NCI-H128 (cell line): ENCODE measurements around the gene SFXN2.
A peak's percentile ranks its signal among the peaks of the same experiment; 100 is the strongest.
"Not testable (repeated sequence)": the region's sequence is repeated elsewhere in the genome, so short reads cannot be mapped to it uniquely, and the experiment has no call there.

Source experiments
- DNase-seq: peaks from one replicate; lab custom pipeline; 2025; ENCODE audit not compliant: unreplicated experiment; lab: John Stamatoyannopoulos, UW

The SFXN2 gene

DNA sequence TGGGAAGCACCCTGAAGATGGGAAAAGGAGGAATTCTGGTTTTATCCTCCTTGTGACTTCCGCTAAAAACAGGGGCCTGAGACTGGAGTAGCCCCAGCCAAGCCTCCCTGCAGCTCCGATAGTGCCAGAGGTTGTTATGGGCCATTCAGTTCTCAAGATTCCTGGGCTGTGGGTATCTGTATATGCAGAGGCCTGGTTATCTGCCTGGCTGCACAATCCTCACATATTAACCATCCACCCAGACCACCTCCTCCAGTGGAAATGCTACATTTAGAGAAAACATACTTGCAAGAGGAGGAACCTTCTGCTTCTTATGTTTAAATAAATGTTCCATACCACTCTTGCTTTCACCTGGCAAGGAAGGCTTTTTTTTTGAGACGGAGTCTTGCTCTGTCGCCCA, 34.8 kb upstream of the SFXN2 start:
- DNase-seq = no peak

- DNase-seq = no peak
Measured at GRCh38 chr10:102681696-102682095, 32.7 kb upstream of the SFXN2 start.

GRCh38 chr10:102682416-102682815, 32.0 kb upstream of the SFXN2 start:
- no peak for DNase-seq

DNA sequence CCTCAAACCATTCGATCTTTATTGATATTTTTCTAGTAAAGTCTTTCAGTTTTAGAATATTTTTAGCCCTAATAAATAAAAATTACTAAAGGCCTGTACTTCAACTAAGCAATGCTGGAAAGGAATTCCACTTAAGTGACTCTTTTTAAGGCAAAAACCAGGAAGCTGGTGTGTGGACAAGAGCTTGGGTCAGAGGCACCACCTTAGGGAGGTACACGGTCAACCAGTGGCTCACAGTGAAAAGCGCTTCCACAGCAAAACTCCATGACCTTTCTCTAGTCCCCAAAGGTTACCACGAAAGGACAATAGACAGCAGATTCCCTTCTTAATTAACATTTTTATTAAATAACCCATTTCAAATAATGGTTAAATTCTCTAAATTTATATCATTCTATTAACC, 31.5 kb upstream of the SFXN2 start:
- DNase-seq = no peak

DNA sequence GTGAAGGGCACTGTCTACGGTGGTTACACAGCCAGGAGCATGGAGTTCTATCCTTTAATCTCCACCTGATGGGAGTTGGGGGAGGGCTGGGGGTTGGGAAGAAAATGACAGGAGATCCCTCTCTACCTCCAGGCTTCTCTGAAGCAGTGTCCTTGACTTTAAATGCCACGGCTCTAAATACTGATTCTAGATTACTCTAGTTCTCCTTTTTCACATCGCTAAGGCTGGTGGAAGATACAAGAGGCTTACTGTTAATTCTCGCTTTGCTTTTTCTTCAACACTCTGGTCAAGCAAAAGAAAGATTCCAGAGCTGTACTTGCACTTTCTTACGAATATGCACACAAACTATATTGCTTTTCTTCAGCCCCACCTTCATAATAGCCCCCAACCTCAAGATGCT, 30.7 kb upstream of the SFXN2 start:
- no peak for DNase-seq

GRCh38 chr10:102691285-102692066, 23.0 kb upstream of the SFXN2 start:
- no peak for DNase-seq

DNA sequence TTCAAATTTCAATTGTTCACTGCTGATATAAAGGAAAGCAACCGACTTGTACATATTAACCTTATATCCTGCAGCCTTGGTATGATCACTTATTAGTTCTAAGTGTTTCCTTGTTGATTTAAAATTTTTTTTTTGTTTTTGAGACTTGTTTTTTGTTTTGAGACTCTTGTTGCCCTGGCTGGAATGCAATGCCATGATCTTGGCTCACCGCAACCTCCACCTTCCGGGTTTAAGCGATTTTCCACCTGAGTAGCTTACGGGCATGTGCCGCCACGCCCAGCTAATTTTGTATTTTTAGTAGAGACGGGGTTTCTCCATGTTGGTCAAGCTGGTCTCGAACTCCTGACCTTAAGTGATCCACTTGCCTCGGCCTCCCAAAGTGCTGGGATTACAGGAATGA, 19.0 kb upstream of the SFXN2 start:
- DNase-seq = not testable (repeated sequence)

DNA sequence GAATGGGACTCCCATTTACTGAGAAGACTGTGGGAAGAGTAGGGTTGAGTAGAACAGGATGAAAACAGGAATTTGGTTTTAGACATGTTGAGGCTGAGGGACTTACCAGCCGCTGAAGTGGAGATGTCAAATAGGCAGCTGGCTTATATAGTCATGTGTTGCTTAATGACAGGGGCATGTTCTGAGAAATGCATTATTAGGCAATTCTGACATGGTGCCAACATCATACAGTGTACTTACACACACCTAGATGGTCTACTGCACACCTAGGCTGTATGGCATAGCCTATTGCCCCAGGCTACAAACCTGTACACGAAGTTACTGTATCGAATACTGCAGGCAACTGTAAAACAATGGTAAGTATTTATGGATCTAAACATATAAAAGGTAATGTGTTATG, 17.7 kb upstream of the SFXN2 start:
- no peak for DNase-seq

GRCh38 chr10:102698894-102699293, 15.5 kb upstream of the SFXN2 start:
- DNase-seq = no peak

DNA sequence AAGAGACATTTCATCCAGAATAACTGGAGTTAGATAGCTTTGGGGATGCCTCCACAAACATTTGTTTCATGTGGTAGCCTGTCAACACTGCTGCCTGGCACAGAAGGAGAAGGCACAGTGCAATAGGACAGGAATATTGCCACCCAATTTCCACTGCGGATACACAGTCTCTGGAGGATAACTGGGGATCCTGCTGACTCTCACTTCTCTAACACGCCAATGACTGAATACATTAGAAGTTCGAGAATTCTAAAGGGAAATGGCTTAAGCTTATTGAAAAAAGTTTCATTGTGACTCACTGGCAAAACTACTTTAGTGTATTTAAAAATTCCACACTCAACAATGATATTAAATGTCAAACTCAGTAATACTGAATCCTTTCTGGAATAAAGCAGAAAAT, 13.2 kb upstream of the SFXN2 start:
- DNase-seq = no peak

GRCh38 chr10:102701796-102702195, 12.6 kb upstream of the SFXN2 start:
- DNase-seq = no peak

- no peak for DNase-seq
Measured at GRCh38 chr10:102702742-102703141, 11.7 kb upstream of the SFXN2 start.

GRCh38 chr10:102704915-102705314, 9.5 kb upstream of the SFXN2 start:
- no peak for DNase-seq

DNA sequence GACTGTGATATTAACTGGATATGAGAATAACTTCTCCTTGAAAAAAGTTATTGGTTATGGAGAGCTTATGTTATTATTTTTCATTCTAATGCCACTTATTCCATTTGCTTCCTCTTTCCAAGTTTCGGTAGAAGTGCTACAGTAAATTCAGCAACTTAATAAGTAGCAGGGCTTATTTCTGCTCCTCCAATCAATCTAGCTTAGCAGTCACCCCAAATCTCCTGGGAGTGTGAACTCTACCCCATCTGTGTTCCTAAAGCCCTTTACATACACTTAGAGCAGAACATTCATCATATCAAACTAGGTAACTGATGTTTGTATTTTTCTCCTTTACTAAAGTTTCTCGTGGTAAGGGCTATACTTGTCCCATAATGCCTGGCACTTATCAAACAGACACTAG, 8.9 kb upstream of the SFXN2 start:
- DNase-seq = no peak

GRCh38 chr10:102710609-102711008, 3.8 kb upstream of the SFXN2 start:
- no peak for DNase-seq

- DNase-seq = no peak
Measured at GRCh38 chr10:102712089-102712488, 2.3 kb upstream of the SFXN2 start.

GRCh38 chr10:102712843-102713538, 1.4 kb upstream of the SFXN2 start:
- DNase-seq = no peak

DNA sequence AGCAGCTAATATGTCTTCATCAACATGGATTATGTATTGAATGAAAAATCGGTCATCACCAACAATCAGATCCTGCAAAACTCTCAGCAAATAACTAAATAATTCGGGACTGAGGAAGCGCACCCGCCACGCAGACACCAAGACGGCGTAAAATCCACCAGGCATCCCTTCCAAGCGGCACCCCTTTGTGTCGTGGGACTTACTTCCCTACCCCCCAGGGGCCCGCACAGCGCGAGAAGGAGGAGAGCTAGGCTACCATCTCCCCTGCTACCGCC, 960 bp upstream of the SFXN2 start:
- no peak for DNase-seq

GRCh38 chr10:102713814-102714620, 419 bp upstream of the SFXN2 start, which contains the start of gene ARL3:
Gene ARL3, minus strand, starts transcription at chr10:102714397. Its CDS starts 122 bp downstream, at chr10:102714275.
- peak; percentile 85 for DNase-seq

DNA sequence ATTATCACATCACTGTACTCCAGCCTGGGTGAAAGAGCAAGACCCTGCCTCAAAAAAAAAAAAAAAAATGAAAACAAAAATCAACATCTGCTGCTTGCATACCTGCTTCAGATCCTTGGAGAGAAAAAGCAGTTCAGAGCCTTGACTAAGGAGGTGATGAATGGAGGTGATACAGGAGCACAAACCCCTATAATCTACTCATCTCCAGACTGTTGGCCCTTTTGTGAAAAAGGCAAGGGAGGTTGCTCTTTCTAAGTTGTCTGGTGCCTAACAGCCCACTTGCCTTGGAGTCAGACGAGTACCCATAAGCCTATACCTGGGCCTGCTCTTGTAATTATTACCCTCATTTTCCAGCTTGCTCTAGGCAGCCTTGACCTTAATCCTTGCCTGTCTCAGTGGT, 1.4 kb downstream of the SFXN2 start:
- DNase-seq = no peak

DNA sequence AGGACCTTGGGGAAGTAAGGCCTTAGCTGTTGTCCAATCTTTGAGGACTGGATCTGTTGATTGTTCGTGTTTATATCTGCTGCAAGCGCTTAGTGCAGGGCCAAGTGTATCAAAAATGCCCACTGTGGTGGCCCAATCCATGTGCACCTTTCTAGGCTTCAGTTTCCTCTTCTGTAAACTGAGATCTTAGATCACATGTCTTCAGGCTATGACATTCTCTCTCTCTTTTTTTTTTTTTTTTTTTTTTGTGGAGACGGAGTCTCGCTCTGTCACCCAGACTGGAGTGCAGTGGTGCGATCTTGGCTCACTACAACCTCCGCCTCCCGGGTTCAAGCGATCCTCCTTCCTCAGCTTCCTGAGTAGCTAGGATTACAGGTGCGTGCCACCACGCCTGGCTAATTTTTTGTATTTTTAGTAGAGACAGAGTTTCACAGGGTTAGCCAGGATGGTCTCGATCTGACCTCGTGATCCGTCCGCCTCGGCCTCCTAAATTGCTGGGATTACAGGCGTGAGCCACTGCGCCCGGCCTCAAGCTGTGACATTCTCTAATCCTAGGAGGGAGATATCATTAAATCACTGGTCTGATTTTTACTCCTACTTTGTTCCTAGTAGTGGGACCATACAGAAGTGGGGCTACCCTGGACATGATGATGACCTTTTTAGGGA, 2.6 kb downstream of the SFXN2 start:
- DNase-seq = not testable (repeated sequence)
